ENCODE measurements around the gene CACNA1S.

Gene CACNA1S

GRCh38 chr1:201112173-201112731, at the start of gene CACNA1S:
TSS of gene CACNA1S (minus strand) at chr1:201112426. CDS start at chr1:201112339, 87 bp downstream.
- DNase-seq, result no peak

GRCh38 chr1:201157949-201158348, 45.7 kb upstream of the CACNA1S start:
- no peak for DNase-seq

GRCh38 chr1:201156819-201157218, 44.6 kb upstream of the CACNA1S start:
- DNase-seq, result no peak

DNA sequence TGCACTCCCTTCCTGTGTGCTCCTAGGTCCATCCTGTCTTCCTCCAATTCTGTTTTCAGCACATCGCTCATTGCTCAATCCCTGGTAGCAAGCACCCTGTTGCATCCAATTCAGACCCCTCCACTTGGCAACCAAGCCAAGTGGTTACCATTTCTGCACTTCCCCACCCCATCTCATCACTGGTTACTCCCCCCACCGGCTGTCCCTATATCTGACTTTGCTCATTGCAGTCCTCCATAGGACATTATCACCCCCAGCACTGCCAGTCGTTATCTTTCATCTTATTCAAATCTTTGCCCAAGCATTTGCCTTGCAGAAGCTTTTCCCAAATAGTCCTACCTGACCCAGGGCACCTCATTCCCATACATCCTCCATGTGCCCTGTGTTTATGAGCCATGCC, 44.1 kb upstream of the CACNA1S start:
- no peak for DNase-seq

DNA sequence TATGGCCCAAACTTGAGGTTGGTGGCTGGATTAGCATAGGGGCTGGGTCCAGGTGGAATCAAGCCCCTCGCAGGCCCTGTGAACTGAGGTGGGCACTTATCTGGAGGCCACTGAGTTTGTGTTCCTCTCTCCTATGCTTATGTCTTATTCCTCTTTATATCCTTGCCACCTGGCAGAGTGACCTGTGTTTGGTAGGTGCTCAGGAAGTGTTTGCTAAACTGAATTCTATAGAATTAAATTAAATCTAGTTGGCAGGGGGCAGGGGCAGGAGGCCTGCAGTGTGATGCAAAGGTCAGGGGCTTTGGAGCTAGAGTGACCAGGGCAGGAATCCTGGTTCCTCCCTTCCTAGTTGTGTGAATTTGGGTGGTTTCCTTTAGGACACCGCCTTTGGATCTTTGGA, 43.1 kb upstream of the CACNA1S start:
- no peak for DNase-seq

DNA sequence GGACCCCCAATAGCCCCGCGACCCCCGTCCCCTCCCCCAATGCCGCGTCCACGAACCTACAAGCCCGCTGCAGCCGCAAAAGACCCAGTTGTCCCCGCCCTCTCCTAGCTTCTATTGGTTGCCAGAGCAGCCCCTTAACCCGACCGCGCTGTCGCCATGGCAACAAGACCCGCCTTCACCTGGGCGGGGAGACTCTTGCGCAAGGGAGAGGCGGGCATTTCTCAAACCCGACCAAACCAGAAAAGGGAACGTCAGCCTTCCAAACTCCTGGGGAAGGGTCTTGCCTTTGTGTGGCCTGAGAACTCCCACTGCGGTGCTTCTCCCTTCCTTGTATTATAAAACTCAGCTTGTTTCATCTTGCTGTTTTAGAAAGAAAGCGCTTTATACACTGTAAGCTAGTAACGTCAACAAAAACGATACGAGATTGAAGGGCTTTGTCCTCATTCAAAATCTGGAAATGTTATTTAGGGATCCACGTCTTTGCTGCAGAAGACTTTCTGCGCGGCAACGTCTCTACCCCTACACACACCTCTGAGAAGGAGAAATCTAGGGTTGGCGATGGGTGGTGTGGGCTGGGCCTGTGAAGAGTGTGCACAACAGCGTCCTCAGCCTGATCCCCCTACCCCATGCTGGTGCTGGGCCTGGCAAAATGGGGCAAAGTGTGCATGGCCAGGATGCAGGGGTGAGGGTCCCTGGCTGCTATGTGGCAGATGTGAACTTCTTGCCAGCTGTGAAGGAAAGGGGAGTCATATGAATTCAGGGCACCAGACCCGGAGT, 42.4 kb upstream of the CACNA1S start, which contains the start of gene TMEM9:
Gene TMEM9 (minus strand): TSS at position 86 of the 777 bp plus-strand sequence. CDS start 551 bp downstream, outside the sequence.
- DNase-seq, result peak; percentile 95

DNA sequence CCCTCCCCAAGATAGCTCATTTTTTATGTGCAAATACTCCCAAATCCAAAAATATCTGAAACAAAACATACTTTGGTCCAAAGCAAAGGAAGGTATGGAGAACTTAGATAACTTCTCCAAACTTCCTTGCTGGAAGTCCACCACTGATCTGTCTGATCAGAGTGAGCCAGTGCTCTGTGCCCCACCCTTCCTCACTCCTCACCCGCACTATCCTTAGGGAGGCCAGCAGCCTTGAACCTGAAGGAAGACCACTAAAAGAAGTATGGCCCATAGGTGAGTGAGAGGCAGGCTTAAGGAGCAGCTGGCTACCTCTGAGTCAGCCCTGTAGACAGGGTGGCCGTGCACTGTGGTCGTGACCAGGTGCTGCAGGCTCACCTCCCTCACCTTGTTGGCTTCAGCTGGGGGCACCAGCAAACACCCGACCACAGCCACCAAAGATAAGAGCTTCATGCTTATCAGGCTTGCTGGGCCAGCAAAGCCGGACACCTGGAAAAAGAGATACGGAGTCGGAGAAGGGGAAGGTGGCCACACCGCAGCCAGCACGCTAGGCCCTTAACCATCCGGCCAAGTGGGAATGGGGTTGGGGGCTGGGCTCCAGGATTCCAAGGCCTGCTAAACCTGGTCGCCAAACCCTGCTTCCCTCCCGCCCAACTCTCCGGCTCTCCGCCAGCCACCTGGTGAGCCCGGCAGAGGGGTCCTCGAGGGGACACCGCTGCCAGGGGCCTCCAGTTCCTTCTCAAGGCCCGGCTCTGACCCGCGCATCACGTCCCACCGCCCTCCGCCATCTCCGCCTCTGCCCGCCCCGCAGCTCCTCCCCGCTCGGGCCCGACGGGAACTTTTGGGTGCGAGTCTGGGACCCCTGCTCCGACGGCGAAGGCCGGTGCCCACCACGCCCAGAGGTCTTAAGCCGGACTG, 41.5 kb upstream of the CACNA1S start:
- DNase-seq, result no peak

- no peak for DNase-seq
Measured at GRCh38 chr1:201149400-201149799, 37.2 kb upstream of the CACNA1S start.

DNA sequence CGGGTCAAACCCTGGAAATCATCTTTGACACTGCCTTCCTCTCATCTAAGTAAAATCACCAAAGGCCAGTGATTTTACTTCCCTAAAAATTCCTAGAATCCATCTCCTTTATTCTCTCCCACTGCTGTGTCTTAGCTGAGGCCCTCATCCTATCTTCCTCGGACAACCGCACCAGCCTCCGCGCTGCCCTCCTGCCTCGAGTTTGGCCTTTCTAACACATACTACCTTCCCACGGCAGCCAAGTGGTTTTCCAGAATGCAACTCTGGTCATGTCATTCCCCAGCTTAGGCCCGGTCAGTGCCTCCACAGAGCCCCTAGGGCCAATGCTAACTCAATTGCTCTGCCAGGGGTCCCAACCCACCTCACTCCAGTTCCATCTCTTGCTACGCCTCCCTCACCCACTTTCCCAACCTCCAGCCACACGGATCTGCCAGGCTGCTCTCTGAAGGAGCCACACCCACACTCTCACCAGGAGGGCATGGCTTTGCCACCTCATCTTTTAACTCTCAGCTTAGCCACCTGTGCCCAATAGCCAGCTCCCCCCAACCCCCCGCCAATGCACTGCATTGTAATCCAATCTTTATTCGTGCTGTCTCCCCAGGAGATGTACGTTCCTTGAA, 35.3 kb upstream of the CACNA1S start:
- DNase-seq, result no peak

GRCh38 chr1:201146626-201147390, 34.6 kb upstream of the CACNA1S start:
- no peak for DNase-seq

GRCh38 chr1:201145816-201146215, 33.6 kb upstream of the CACNA1S start:
- DNase-seq, result no peak

GRCh38 chr1:201145132-201145531, 32.9 kb upstream of the CACNA1S start:
- no peak for DNase-seq

DNA sequence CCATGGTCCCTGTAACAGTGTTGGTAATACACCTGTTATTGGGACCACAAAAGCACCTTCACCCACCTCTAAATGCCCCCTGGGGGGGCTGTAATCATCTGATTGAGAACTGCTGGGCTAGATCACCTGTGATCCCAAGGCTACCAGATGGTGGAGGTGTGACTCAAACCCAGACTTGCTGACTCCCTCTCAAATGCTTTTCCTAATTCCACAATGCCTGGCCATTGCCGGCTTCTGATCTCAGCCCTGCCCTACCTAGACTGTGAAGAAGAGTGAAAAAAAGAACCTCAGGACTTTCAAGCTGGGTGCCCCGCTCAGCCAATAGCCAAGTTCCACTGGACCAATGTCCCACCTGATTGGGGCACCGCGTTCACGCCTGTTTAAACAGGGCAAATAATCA, 32.5 kb upstream of the CACNA1S start:
- DNase-seq, result no peak

DNA sequence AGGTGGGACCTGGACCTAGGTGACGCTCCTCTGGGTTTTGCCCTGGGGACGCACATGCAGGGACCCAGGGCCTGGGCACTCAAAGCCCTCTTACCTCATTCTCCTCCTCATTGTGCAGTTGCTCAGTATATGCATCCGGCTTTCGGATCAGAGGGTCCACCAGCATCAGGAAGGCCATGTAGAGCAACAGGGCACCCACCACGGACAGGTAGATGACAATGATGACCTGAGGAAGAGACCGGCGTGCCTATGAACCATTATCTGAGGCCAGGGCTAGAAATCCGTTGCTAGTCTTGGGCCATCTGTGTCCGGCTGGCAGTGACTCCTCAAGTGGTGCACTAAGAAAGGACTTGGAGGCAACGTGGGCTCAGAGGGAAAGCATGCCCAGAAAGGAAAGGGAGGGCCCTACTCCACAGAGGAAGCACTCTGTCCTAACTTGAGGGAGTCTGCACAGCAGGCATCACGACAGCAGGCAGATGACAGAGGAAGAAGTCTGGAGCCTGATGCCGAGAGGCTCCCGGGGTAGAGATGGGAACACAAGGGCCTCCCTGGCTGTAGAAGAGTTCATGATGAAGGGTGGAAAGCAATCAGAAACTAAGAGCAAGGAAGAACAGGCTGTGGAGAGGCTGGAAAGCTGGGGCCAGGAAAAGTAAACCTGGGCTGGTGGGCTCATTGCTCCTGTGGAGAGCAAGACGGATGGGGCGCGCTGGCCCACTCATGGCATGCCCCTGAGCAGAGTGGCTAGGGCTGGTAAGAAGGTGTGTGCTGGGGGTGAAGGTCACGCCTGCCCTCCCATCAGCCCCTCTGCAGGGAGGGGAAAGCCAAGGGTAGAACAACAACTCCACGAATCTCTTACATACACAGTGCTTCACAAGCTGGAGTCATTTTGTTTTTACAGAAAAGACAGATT, 31.8 kb upstream of the CACNA1S start:
- no peak for DNase-seq

GRCh38 chr1:201142849-201143725, 30.9 kb upstream of the CACNA1S start:
- DNase-seq, result no peak

- DNase-seq, result no peak
Measured at GRCh38 chr1:201142011-201142848, 30.0 kb upstream of the CACNA1S start.

- DNase-seq, result no peak
Measured at GRCh38 chr1:201141418-201141817, 29.2 kb upstream of the CACNA1S start.

GRCh38 chr1:201140941-201141260, 28.7 kb upstream of the CACNA1S start:
- no peak for DNase-seq

DNA sequence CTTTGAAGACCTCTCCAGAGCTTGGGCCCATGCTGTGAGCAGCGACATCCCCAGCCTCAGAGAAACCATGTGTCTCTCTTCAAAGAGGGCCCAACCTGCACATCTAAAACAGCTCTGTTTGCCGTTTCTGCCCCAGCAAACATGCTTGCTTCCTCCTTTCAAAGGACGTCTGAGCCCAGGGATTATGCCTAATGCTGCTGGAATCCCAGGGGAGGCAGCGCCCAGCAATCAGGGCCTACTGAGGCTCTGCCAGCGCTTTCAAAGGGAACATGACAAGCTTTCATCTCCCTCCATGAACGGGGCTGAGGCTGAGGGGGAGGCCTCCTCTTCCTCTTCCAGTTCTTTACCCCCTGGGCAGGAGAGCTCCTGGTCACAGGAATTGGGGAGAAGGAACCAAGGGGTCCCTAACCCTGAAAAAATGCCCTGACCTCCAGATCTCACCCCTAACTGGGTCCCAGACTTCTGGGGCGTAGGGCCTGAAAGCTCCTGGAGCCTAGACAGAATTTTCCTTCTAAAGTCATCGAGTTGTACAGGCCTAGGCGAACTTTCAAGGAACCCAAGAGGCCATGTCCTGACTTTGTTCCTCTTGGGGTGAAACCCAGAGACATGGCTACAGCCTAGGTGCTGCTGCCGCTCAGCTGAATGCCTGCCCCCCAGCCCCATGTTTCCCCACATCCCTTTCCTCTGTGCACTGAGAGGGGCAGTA, 28.2 kb upstream of the CACNA1S start:
- DNase-seq, result no peak
